Nephron progenitor cell (in vitro differentiated cells): ENCODE results near the gene XRCC4.

ENCODE experiments used
- DNase-seq: peaks from one replicate; pipeline ENCODE4 v3.0.0; 2021
- H3K27ac Mint-ChIP-seq: 2 replicates; pipeline ENCODE4 v1.8.0; 2021; ENCODE audit warnings: mild to moderate bottlenecking, moderate library complexity, mixed read lengths
- H3K27me3 Mint-ChIP-seq: 2 replicates; pipeline ENCODE4 v1.8.0; 2021; ENCODE audit warnings: mild to moderate bottlenecking, low read depth, mixed read lengths; ENCODE audit not compliant: poor library complexity
- H3K36me3 Mint-ChIP-seq: 2 replicates; pipeline ENCODE4 v1.8.0; 2021; ENCODE audit warnings: low read depth, mixed read lengths
- H3K4me1 Mint-ChIP-seq: 2 replicates; pipeline ENCODE4 v1.8.0; 2021; ENCODE audit warnings: mixed read lengths
- H3K4me3 Mint-ChIP-seq: 2 replicates; pipeline ENCODE4 v1.8.0; 2021; ENCODE audit warnings: mild to moderate bottlenecking, moderate library complexity, mixed read lengths
- H3K9me3 Mint-ChIP-seq: 2 replicates; pipeline ENCODE4 v1.8.0; 2021; ENCODE audit warnings: mild to moderate bottlenecking, moderate library complexity, mixed read lengths
- TF ChIP-seq, protein P1 (sequence below): fragments of 200-600 bp; sonication (generic); IDR thresholded peaks from 2 replicates; pipeline ENCODE4 v1.5.0; 2021; ENCODE audit warnings: antibody characterized with exemption

XRCC4 gene

GRCh38 chr5:83209963-83210362 lies 132.6 kb downstream of the XRCC4 start:
- Mint-ChIP-seq H3K27ac (no peak overlapping the region), H3K27me3 (no peaks in the 10 kb centered on the region), H3K4me3 (no peak overlapping the region), H3K4me1 (no peaks in the 10 kb centered on the region), H3K36me3 (no peaks in the 10 kb centered on the region), H3K9me3 (no peaks in the 10 kb centered on the region)
- TF ChIP-seq, protein P1, sequence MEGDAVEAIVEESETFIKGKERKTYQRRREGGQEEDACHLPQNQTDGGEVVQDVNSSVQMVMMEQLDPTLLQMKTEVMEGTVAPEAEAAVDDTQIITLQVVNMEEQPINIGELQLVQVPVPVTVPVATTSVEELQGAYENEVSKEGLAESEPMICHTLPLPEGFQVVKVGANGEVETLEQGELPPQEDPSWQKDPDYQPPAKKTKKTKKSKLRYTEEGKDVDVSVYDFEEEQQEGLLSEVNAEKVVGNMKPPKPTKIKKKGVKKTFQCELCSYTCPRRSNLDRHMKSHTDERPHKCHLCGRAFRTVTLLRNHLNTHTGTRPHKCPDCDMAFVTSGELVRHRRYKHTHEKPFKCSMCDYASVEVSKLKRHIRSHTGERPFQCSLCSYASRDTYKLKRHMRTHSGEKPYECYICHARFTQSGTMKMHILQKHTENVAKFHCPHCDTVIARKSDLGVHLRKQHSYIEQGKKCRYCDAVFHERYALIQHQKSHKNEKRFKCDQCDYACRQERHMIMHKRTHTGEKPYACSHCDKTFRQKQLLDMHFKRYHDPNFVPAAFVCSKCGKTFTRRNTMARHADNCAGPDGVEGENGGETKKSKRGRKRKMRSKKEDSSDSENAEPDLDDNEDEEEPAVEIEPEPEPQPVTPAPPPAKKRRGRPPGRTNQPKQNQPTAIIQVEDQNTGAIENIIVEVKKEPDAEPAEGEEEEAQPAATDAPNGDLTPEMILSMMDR, result no peak
- DNase-seq, result no peak

- H3K27me3 Mint-ChIP-seq, result no peaks in the 10 kb centered on the region
- no peaks in the 10 kb centered on the region for H3K36me3 Mint-ChIP-seq
- peak overlapping the region; percentile 13 for H3K27ac Mint-ChIP-seq
- H3K4me3 Mint-ChIP-seq, result no peak overlapping the region
- H3K9me3 Mint-ChIP-seq, result no peaks in the 10 kb centered on the region
- H3K4me1 Mint-ChIP-seq, result peaks cover 12% of the 10 kb centered on the region
- no peak for DNase-seq
- TF ChIP-seq, protein P1, result no peak
Measured at GRCh38 chr5:83219077-83219476, 141.7 kb downstream of the XRCC4 start.

- Mint-ChIP-seq H3K27ac (no peak overlapping the region), H3K4me1 (peaks cover 12% of the 10 kb centered on the region), H3K9me3 (no peaks in the 10 kb centered on the region), H3K27me3 (no peaks in the 10 kb centered on the region), H3K4me3 (no peak overlapping the region), H3K36me3 (no peaks in the 10 kb centered on the region)
- TF ChIP-seq, protein P1, result no peak
- no peak for DNase-seq
Measured at GRCh38 chr5:83219495-83219894, 142.1 kb downstream of the XRCC4 start.

- no peaks in the 10 kb centered on the region for H3K27me3 Mint-ChIP-seq
- TF ChIP-seq, protein P1, result no peak
- H3K4me3 Mint-ChIP-seq, result no peak overlapping the region
Measured at GRCh38 chr5:83220331-83220730, 143.0 kb downstream of the XRCC4 start.

GRCh38 chr5:83222906-83223305 lies 145.6 kb downstream of the XRCC4 start:
- no peaks in the 10 kb centered on the region for H3K27me3 Mint-ChIP-seq
- no peak for DNase-seq
- H3K27ac Mint-ChIP-seq, result no peak overlapping the region
- H3K36me3 Mint-ChIP-seq, result no peaks in the 10 kb centered on the region
- H3K4me1 Mint-ChIP-seq, result peaks cover 17% of the 10 kb centered on the region
- no peak overlapping the region for H3K4me3 Mint-ChIP-seq
- no peaks in the 10 kb centered on the region for H3K9me3 Mint-ChIP-seq
- TF ChIP-seq, protein P1, result no peak

More at GRCh38 chr5:83220331-83220730, 143.0 kb downstream of the XRCC4 start:
- no peaks in the 10 kb centered on the region for H3K9me3 Mint-ChIP-seq
- no peak for DNase-seq
- no peak overlapping the region for H3K27ac Mint-ChIP-seq
- H3K4me1 Mint-ChIP-seq, result peaks cover 12% of the 10 kb centered on the region
- H3K36me3 Mint-ChIP-seq, result no peaks in the 10 kb centered on the region

GRCh38 chr5:83227611-83228010 lies 150.3 kb downstream of the XRCC4 start:
- Mint-ChIP-seq H3K4me1 (peaks cover 5% of the 10 kb centered on the region), H3K27me3 (no peaks in the 10 kb centered on the region), H3K9me3 (no peaks in the 10 kb centered on the region), H3K27ac (no peak overlapping the region), H3K4me3 (no peak overlapping the region), H3K36me3 (no peaks in the 10 kb centered on the region)
- TF ChIP-seq, protein P1, result no peak
- no peak for DNase-seq
